ENCODE measurements around the gene MACC1.

GRCh38 chr7:20193242-20193777 lies 23.9 kb downstream of the MACC1 start:
- TF ChIP-seq MXI1 (IDR thresholded peaks at IDR 0.05; ENCODE audit: low read depth, low read length) = no peak
- no peak for TF ChIP-seq SMC3 (IDR thresholded peaks at IDR 0.05; ENCODE audit: low read depth, low read length)
